ENCODE measurements around the gene TBX21. TPM values are rescaled to one million over a fixed set of nuclear protein-coding genes. Genes with fewer than 3 reads are reported as not detected.

The TBX21 gene
- total and polyA plus RNA-seq, 9 of the 15 experiments (the other 6 are each of a cell fraction or from before 2014, with no cell fraction given), result 0.07 TPM; not detected in 8

DNA sequence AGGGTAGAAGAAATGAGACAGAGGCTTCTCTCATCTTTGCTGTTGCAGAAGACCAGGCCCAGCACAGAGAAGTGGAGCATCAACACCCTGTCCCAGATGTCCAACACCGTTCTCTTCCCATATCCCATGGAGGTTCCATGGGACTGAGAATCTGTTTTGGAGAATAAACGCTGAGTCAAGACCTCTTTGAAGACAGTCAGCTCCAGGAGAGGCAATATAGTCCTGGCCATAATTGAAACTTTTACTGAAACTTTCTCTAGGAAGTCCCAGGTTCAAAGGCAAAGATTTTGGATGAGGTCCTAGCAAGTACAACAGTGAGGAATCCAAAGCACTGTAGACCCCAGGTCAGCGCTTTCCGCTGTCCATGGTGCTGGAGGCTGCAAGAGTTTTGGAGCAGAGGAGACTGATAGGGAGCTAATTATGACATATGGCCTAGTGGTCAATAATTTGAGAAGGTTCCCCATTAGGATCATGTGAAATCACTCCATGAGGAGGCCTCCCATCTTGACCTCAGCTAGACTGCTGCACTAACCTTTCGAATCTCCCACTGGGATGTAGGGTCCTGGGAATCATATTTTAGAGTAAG is 52.6 kb downstream of the TBX21 start (continued):
- TF ChIP-seq ZNF695 (CRISPR knock-in tag; IDR thresholded peaks at IDR 0.05) (no peak), CBX1 (IDR thresholded peaks at IDR 0.05; ENCODE audit: low read depth) (no peak), HDGF (IDR thresholded peaks at IDR 0.05) (no peak), POLR2AphosphoS5 (IDR thresholded peaks at IDR 0.05; ENCODE audit: control insufficient read depth, insufficient read depth, low read depth, low read length) (no peak), MTA1 (IDR thresholded peaks at IDR 0.05; ENCODE audit: borderline replicate concordance) (no peak), ZNF347 (CRISPR knock-in tag; IDR thresholded peaks at IDR 0.05; ENCODE audit: low read depth) (no peak), RAD51 (IDR thresholded peaks at IDR 0.05; ENCODE audit: borderline replicate concordance, low read depth) (no peak), MIER1 (IDR thresholded peaks at IDR 0.05; ENCODE audit: low read depth) (peak; percentile 97), ZNF41 (CRISPR knock-in tag; conservative IDR thresholded peaks at IDR 0.05) (no peak), NCOA6 (IDR thresholded peaks at IDR 0.05) (no peak)
- TF ChIP-seq, protein P1, sequence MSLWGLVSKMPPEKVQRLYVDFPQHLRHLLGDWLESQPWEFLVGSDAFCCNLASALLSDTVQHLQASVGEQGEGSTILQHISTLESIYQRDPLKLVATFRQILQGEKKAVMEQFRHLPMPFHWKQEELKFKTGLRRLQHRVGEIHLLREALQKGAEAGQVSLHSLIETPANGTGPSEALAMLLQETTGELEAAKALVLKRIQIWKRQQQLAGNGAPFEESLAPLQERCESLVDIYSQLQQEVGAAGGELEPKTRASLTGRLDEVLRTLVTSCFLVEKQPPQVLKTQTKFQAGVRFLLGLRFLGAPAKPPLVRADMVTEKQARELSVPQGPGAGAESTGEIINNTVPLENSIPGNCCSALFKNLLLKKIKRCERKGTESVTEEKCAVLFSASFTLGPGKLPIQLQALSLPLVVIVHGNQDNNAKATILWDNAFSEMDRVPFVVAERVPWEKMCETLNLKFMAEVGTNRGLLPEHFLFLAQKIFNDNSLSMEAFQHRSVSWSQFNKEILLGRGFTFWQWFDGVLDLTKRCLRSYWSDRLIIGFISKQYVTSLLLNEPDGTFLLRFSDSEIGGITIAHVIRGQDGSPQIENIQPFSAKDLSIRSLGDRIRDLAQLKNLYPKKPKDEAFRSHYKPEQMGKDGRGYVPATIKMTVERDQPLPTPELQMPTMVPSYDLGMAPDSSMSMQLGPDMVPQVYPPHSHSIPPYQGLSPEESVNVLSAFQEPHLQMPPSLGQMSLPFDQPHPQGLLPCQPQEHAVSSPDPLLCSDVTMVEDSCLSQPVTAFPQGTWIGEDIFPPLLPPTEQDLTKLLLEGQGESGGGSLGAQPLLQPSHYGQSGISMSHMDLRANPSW (CRISPR knock-in tag; IDR thresholded peaks at IDR 0.05), result no peak
- TF ChIP-seq, protein P2, sequence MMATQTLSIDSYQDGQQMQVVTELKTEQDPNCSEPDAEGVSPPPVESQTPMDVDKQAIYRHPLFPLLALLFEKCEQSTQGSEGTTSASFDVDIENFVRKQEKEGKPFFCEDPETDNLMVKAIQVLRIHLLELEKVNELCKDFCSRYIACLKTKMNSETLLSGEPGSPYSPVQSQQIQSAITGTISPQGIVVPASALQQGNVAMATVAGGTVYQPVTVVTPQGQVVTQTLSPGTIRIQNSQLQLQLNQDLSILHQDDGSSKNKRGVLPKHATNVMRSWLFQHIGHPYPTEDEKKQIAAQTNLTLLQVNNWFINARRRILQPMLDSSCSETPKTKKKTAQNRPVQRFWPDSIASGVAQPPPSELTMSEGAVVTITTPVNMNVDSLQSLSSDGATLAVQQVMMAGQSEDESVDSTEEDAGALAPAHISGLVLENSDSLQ (IDR thresholded peaks at IDR 0.05), result peak; percentile 48; the same call in 1 of the 2 replicates
- TF ChIP-seq, protein P3, sequence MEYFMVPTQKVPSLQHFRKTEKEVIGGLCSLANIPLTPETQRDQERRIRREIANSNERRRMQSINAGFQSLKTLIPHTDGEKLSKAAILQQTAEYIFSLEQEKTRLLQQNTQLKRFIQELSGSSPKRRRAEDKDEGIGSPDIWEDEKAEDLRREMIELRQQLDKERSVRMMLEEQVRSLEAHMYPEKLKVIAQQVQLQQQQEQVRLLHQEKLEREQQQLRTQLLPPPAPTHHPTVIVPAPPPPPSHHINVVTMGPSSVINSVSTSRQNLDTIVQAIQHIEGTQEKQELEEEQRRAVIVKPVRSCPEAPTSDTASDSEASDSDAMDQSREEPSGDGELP (CRISPR knock-in tag; IDR thresholded peaks at IDR 0.05; ENCODE audit: borderline replicate concordance), result no peak
- TF ChIP-seq, protein P4, sequence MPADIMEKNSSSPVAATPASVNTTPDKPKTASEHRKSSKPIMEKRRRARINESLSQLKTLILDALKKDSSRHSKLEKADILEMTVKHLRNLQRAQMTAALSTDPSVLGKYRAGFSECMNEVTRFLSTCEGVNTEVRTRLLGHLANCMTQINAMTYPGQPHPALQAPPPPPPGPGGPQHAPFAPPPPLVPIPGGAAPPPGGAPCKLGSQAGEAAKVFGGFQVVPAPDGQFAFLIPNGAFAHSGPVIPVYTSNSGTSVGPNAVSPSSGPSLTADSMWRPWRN (IDR thresholded peaks at IDR 0.05; ENCODE audit: low read depth), result no peak
- TF ChIP-seq, protein P5, sequence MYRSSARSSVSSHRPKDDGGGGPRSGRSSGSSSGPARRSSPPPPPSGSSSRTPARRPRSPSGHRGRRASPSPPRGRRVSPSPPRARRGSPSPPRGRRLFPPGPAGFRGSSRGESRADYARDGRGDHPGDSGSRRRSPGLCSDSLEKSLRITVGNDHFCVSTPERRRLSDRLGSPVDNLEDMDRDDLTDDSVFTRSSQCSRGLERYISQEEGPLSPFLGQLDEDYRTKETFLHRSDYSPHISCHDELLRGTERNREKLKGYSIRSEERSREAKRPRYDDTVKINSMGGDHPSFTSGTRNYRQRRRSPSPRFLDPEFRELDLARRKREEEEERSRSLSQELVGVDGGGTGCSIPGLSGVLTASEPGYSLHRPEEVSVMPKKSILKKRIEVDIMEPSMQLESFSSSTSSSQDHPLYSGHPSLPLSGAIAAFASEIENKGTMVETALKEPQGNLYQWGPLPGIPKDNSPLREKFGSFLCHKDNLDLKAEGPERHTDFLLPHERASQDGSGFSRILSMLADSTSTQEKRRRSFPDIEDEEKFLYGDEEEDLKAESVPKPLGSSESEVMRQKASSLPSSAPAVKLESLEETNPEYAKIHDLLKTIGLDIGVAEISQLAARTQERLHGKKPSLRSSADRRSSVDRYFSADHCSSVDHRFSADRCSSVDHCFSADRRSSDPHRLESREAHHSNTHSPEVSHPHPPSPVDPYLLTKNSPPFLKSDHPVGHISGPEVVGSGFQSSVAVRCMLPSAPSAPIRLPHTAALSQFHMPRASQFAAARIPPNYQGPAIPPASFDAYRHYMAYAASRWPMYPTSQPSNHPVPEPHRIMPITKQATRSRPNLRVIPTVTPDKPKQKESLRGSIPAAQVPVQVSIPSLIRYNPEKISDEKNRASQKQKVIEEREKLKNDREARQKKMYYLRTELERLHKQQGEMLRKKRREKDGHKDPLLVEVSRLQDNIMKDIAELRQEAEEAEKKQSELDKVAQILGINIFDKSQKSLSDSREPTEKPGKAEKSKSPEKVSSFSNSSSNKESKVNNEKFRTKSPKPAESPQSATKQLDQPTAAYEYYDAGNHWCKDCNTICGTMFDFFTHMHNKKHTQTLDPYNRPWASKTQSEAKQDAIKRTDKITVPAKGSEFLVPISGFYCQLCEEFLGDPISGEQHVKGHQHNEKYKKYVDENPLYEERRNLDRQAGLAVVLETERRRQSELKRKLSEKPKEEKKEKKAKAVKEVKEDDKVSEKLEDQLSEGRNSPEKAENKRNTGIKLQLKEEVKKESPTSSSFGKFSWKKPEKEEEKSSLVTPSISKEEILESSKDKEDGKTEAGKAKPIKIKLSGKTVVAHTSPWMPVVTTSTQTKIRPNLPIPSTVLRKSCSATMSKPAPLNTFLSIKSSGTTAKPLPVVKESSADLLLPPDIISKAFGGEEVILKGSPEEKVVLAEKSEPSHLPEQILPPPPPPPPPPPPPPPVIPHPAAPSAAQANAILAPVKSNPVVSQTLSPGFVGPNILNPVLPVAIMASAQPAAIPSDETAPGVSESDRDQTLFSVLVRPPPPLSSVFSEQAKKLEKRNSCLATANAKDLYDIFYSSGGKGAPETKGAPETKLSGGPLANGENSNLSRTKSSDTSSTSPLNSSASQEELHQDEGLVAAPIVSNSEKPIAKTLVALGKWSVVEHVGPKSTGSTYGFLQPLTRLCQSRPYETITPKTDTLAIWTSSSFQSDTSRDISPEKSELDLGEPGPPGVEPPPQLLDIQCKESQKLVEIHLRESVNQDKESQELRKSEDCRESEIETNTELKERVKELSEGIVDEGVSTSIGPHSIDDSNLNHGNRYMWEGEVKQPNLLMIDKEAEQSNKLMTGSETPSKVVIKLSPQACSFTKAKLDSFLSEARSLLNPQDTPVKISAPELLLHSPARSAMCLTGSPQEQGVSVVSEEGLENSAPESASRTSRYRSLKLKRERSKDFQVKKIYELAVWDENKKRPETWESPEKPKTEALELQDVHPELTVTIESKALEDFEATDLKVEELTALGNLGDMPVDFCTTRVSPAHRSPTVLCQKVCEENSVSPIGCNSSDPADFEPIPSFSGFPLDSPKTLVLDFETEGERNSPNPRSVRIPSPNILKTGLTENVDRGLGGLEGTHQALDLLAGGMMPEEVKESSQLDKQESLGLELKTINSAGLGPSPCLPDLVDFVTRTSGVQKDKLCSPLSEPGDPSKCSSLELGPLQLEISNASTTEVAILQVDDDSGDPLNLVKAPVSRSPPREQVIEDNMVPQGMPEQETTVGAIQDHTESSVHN (IDR thresholded peaks at IDR 0.05; ENCODE audit: borderline replicate concordance in 1 of 2, low read depth in 1 of 2), result no peak

Data from K562 (cell line).